Measurements from ENCODE around the gene RNU6-1.

Gene RNU6-1

DNA sequence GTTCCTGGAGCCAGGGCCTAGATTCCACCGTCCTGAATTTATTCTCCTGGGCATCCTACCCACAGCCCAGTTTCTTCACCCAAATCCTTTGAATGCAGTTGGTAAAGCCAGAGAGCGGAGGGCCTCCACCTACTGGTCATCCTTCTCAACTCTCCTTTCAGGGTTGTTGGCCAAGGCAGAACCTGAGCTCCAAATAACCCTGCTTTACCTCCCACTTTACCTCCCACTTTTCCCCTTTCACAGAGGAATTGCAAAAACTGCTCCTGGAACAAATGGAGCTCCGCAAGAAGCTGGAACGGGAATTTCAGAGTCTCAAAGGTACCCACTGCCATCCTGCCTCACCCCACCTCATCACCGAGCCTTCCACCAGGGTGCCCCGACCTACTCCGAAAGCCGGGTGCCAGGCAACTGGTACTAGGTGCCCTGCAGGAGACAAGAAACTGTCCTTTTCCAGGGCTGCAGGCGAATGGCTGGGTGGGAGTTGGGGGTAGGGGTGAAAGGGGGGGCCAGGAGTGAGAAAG is 7.8 kb downstream of the RNU6-1 start:
- DNase-seq = no peak

DNA sequence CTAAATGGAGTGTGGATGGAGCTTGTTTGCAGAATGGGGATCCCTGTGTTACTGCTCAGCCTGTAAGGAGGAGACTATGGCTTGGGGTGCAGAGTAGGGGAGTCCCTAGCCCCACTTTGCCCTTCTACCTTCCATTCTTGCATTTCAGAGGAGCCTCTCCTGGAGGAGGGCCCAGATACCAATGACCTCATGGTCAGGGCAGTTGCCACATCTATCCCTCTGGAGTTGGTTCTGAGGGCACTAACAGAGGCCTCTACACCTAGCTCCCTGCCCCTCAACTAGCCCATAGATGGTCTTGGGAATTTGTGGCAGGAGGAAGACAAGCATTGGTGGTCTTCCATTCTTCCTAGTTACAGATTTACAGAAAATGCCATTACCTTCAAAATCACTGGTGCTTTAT is 8.5 kb downstream of the RNU6-1 start:
- DNase-seq = no peak

- no peak for DNase-seq
These were observed 10.0 kb downstream of the RNU6-1 start for GRCh38 chr15:67829647-67830504.

- no peak for DNase-seq
These were observed 10.7 kb downstream of the RNU6-1 start for GRCh38 chr15:67828969-67829646.

- DNase-seq = no peak
These were observed 11.4 kb downstream of the RNU6-1 start for GRCh38 chr15:67828278-67828968.

- DNase-seq = no peak
These were observed 12.1 kb downstream of the RNU6-1 start for GRCh38 chr15:67827562-67828277.

- no peak for DNase-seq
These were observed 12.9 kb downstream of the RNU6-1 start for GRCh38 chr15:67826717-67827561.

DNA sequence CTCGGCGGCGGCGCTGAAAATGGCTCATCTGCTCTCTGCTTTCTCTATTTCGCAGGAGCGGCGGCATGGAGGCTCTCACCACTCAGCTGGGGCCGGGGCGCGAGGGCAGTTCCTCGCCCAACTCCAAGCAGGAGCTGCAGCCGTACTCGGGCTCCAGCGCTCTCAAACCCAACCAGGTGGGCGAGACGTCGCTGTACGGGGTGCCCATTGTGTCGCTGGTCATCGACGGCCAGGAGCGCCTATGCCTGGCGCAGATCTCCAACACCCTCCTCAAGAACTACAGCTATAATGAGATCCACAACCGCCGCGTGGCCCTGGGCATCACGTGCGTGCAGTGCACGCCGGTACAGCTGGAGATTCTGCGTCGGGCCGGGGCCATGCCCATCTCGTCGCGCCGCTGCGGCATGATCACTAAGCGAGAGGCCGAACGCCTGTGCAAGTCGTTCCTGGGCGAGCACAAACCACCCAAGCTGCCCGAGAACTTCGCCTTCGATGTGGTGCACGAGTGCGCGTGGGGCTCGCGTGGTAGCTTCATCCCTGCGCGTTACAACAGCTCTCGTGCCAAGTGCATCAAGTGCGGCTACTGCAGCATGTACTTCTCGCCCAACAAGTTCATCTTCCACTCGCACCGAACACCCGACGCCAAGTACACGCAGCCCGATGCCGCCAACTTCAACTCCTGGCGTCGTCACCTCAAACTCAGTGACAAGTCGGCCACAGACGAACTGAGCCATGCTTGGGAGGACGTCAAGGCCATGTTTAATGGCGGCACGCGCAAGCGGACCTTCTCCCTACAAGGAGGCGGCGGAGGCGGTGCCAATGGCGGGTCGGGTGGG is 13.7 kb downstream of the RNU6-1 start:
- no peak for DNase-seq

GRCh38 chr15:67824976-67825880 is 14.6 kb downstream of the RNU6-1 start, which contains the start of gene SKOR1:
TSS of gene SKOR1 (plus strand) at chr15:67825509. CDS start at chr15:67825603, 94 bp downstream.
- DNase-seq = no peak

- DNase-seq = no peak
These were observed 15.5 kb downstream of the RNU6-1 start for GRCh38 chr15:67824197-67824968.

GRCh38 chr15:67823314-67824196 is 16.3 kb downstream of the RNU6-1 start:
- DNase-seq = no peak

DNA sequence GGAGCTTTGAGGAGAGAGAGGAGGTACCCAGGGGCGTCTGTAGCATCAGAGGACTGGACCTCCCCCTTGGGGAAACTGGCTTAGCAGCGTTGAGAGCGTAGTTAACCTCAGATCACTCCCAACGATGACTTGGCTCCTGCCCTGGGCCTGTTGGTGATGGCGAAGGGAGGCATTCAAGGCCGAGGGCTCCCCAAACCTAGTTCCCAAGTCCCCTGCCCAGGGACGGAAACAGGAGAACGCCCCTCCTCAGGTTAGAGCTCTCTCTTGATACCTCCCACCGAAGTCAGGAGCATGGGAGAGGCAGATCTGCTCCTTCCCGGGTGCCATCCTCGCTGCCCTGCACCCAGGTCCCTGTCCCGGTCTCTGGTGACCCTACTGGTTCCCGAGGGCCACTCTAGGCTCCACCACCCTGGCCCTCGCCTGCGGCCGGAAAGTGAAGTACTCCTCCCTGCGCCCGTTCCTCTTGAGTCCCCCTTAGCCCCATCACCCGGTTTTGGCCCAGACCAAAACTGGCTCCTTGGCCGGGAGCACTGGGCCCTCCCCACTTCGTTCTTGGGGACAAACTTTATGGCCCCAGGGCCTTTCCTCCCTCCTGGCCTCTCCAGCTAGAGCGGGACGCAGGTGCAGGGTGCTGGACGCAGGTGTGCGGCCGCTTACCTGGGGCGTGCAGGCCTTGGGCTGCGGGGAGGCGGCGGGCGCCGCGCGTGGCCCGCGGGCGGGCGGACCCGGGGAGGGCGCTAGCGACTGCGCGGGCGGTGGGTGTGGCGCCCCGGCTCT is 17.1 kb downstream of the RNU6-1 start:
- DNase-seq = no peak

- DNase-seq = no peak
These were observed 17.9 kb downstream of the RNU6-1 start for GRCh38 chr15:67821784-67822440.

GRCh38 chr15:67820992-67821783 is 18.7 kb downstream of the RNU6-1 start:
- no peak for DNase-seq
